HG02759 (cell line): ENCODE results near the gene MYO15A.

Experiments used
- ATAC-seq: cut with Tn5 transposase; IDR thresholded peaks from one replicate; pipeline ENCODE4 v1.9.1; 2021; ENCODE audit warnings: mild to moderate bottlenecking, moderate library complexity; ENCODE audit not compliant: unreplicated experiment

The MYO15A gene

GRCh38 chr17:18124345-18125126 is 16.0 kb downstream of the MYO15A start:
- no peak for ATAC-seq

GRCh38 chr17:18129041-18129502 is 20.5 kb downstream of the MYO15A start:
- ATAC-seq: no peak

- no peak for ATAC-seq
Observed at GRCh38 chr17:18132711-18133110, 24.2 kb downstream of the MYO15A start.

DNA sequence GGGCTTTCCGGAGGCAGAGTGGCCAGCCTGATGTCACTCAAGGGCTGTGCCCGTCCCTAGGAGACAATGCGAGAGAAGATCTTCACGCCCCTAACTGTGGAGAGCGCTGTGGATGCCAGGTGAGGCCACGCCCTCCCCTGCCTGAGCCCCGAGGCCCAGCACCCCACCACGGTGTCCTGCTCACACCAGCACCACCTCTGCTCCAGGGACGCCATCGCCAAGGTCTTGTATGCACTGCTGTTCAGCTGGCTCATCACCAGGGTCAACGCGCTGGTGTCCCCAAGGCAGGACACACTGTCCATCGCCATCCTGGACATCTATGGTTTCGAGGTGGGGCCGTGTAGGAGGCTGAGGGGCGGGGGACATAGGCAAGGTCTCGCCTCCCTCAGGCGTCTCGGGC is 27.8 kb downstream of the MYO15A start:
- no peak for ATAC-seq

DNA sequence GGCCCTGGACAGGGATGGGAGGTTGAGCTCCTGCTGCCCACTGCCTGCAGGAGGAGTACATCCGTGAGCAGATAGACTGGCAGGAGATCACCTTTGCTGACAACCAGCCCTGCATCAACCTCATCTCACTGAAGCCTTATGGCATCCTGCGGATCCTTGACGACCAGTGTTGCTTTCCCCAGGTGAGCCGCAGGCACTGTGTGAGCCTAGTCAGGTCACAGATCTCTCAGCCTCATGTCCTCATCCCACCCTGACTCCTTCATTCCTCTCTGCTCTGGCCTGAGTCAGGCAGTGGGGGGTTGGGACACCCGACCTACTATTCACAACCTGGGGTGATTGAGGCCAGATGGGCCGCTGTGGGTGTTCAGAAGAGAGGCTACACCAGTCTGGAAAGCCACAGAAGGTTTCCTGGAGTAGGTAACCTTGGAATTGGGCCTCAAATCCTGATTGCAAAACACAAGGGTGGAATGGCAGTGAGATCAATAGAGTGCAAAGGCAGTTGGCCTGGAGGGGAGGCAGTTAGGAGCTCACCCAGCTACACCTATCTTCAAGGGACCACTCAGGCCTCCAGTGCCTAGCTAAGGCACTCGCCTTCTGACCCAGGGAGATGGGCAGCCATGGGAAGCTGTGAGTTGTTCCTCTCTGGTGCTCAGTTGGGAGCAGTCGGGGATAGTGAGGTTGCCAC is 29.7 kb downstream of the MYO15A start:
- ATAC-seq: no peak

DNA sequence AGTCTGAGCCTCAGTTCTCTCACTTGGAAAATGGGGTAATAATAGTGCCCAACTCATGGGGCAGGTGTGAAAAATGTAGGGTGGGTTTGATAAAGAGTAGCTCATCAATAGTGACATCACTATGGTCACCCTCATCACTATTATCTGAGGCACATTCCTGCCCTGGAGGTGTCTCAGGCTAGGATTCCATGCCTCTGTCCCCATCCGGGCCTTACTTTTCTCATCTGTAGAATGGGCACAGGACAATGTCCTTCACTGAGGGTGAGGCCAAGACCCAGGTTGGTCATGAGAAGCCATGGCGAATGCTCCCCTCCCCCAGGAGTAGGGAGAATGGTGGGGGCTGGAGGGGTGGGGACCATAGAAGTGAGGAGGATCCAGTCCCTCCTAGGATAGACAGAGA is 30.5 kb downstream of the MYO15A start:
- no peak for ATAC-seq

DNA sequence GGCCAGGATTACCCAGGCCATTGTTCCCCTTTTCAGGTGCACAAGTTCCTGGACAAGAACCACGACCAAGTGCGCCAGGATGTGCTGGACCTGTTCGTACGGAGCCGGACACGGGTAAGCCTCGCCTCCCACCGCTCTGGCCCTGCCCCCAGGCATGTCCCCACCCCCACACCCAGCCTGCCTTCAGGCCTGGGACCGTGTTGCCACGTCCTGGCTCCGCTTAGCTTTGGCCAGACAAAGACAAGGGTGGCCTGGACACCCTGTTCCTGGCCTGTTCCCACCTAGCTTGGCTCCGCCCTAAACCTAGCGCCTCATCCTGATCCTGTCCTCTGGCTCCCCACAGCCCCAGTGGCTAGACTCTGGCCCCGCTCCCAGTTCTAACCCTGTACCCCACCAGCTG is 30.9 kb downstream of the MYO15A start:
- ATAC-seq: no peak

- ATAC-seq: no peak
Observed at GRCh38 chr17:18139949-18140348, 31.4 kb downstream of the MYO15A start.

DNA sequence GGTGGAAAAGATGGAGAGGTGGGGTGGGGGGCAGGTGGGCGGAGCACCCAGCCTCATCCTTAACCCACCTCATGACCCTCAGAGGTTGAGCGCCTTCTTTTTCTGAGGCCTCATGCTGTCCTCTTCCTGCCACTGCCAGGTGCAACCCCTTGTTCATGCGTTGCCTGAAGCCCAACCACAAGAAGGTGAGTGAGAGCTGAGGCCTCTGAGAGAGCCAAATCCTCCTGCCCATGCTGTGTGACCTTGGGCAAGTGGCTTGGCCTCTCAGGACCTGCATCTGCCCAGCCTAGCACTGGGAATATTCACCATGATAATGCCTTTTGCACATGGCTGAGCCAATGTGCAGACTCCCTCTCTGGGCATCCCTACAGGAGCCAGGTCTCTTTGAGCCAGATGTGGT is 32.1 kb downstream of the MYO15A start:
- no peak for ATAC-seq

- ATAC-seq: no peak
Observed at GRCh38 chr17:18141210-18141803, 32.8 kb downstream of the MYO15A start.

DNA sequence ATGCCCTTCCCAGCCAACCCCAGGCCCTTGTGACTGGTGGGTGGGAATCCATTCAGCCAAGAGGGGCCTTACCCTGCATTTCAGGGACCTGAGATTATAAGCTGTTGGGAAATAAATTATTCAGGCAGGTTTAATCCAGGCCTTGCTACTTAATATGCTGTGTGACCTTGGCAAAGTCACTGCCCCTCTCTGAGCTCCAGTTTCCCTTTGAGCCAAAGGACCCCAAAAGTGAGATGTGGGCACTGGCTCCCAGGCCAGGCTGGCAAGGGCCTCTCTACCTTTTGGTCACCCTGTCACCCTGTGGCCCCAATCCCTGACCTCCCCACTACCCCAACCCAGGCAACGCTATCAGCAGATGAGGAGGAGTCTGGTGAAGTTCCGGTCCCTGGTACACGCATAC is 33.9 kb downstream of the MYO15A start:
- ATAC-seq: no peak

GRCh38 chr17:18143044-18143936 is 34.7 kb downstream of the MYO15A start:
- ATAC-seq: no peak

DNA sequence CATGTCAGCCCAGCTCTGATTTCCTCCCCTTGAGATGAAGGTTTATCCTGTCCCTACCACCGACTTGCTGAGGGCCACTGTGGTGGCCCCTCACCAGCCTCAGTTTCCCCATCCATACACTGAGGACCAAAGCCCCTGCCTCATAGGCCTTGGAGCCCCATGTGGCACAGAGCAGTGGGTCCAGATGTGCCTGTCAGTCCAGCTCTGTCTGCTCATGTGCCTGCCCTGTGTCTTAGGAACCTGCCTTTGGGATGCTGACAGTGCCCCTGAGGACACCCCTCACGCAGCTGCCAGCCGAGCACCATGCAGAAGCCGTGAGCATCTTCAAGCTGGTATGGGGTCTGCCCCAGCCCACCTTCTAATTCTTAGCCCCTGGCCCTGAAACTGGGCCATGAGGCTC is 35.7 kb downstream of the MYO15A start:
- ATAC-seq: no peak

DNA sequence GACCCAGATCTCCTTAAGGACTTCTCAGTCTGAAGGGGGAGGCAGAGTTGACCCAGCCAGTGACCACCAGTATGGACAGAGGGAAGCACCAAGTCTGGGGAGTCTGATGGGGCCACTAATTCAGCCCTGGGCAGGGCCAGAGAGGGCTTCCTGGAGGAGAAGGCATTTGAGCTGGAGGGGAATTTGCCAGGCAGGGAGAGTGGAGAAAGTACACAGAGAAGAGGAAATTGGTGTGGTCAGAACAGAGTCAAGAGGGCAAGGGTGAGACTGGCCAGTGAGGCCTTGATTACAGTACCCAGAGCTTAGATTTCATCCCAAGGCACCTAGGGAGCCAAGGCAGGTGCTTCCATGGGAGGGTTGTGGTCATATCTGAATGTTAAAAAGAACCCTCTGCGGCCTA is 36.3 kb downstream of the MYO15A start:
- ATAC-seq: no peak

- no peak for ATAC-seq
Observed at GRCh38 chr17:18145811-18146210, 37.3 kb downstream of the MYO15A start.

DNA sequence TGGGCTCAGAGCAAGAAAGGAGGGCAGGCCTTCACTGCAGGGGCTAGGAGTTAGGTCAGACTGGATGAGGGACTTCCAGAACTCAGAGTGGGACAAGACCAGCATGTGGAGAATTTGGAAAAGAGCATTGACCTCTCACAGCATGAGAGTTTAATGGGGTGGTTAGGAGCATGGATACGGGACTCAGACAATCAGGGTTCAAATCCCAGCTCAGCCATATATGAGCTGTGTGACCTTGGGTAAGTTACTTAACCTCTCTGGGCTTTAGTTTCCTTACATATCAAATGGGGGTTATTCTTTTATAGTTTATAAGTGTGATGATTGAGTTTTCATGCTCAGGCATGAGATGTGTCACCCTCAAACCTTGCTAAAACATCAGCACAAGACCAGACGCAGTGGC is 37.7 kb downstream of the MYO15A start:
- ATAC-seq: no peak

DNA sequence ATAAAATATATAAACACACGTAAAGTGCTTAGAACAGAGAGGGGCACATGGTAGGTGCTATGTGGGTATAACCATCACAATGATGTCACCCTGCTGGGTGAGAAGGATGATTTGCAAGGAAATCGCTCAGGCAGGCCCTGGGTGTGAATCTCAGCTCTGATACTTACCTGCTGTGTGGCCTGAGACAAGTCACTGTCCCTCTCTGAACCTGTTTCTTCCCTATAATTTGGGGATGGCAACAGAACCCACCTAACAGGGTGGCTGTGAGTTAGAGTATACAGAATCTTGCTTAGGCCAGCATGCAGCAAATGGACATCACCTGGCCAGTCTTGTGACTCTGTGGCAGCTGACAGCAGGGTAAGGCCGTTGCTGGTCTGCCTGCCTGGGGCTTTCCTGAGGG is 38.4 kb downstream of the MYO15A start:
- no peak for ATAC-seq

DNA sequence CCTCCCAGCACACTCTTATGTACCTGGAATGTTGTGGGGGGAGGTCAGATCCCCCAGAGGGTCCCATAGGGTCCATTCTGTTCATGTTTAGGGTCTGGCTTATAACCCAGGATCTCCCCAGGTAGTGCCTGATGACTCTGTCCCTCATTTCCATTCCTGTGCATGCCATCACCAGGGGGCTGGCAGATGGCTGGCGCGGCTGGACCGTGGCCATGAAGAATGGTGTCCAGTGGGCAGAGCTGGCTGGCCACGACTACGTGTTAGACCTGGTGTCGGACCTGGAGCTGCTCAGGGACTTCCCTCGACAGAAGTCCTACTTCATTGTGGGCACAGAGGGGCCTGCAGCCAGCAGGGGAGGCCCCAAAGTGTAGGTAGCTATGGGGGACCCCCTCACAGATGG is 40.0 kb downstream of the MYO15A start:
- ATAC-seq: no peak

- ATAC-seq: no peak
Observed at GRCh38 chr17:18151290-18151689, 42.7 kb downstream of the MYO15A start.

GRCh38 chr17:18155179-18155578 is 46.6 kb downstream of the MYO15A start:
- ATAC-seq: no peak
